Muscle layer of colon (tissue), 2 donors: ENCODE data around the gene TTR.

Source experiments
- H3K27ac ChIP-seq: one replicate; pipeline ENCODE4 v1.7.0; 2013; ENCODE audit warnings: low read depth, mild to moderate bottlenecking, low read length, moderate library complexity
- H3K27me3 ChIP-seq, 2 donors: one replicate each; pipeline ENCODE4 v1.7.0; 2013; ENCODE audit warnings: low read length in 2 of 2, mild to moderate bottlenecking in 2 of 2; ENCODE audit not compliant: insufficient read depth in 2 of 2, control insufficient read depth in 1 of 2
- H3K36me3 ChIP-seq: one replicate; pipeline ENCODE4 v1.7.0; 2013; ENCODE audit warnings: mild to moderate bottlenecking, low read length; ENCODE audit not compliant: insufficient read depth
- H3K4me1 ChIP-seq: one replicate; pipeline ENCODE4 v1.7.0; 2013; ENCODE audit warnings: mild to moderate bottlenecking, low read length; ENCODE audit not compliant: insufficient read depth
- H3K4me3 ChIP-seq, 2 donors: one replicate each; pipeline ENCODE4 v1.7.0; 2013; ENCODE audit warnings: low read length in 2 of 2, low read depth in 1 of 2, mild to moderate bottlenecking in 1 of 2, moderate library complexity in 1 of 2
- H3K9ac ChIP-seq: one replicate; pipeline ENCODE4 v1.7.0; 2013; ENCODE audit warnings: low read length
- H3K9me3 ChIP-seq: one replicate; pipeline ENCODE4 v1.7.0; 2013; ENCODE audit warnings: mild to moderate bottlenecking, low read length
- donor health status: abdominal sarcoma.
- donor health status: Adenocarcinoma of cecum.

TTR gene

GRCh38 chr18:31598021-31598805 lies 6.5 kb downstream of the TTR start:
- no peaks in the 10 kb centered on the region for H3K36me3 ChIP-seq
- H3K9me3 ChIP-seq: no peaks in the 10 kb centered on the region
- no peaks in the 10 kb centered on the region for H3K4me1 ChIP-seq
- H3K27ac ChIP-seq: no peak overlapping the region
- no peak overlapping the region for H3K4me3 ChIP-seq
- no peak overlapping the region for H3K9ac ChIP-seq
- H3K27me3 ChIP-seq: no peaks in the 10 kb centered on the region

- H3K4me3 ChIP-seq: no peak overlapping the region
- no peak overlapping the region for H3K9ac ChIP-seq
- H3K27me3 ChIP-seq: no peaks in the 10 kb centered on the region
- H3K36me3 ChIP-seq: no peaks in the 10 kb centered on the region
- H3K9me3 ChIP-seq: no peaks in the 10 kb centered on the region
- H3K4me1 ChIP-seq: no peaks in the 10 kb centered on the region
- no peak overlapping the region for H3K27ac ChIP-seq
Observed at GRCh38 chr18:31603315-31603714, 11.6 kb downstream of the TTR start.

GRCh38 chr18:31606265-31606664 lies 14.6 kb downstream of the TTR start:
- Histone ChIP-seq H3K4me3 (no peak overlapping the region), H3K27me3 (no peaks in the 10 kb centered on the region), H3K27ac (no peak overlapping the region), H3K9me3 (no peaks in the 10 kb centered on the region), H3K4me1 (peaks cover 8% of the 10 kb centered on the region), H3K9ac (no peak overlapping the region), H3K36me3 (no peaks in the 10 kb centered on the region)

- H3K27ac ChIP-seq: no peak overlapping the region
- no peak overlapping the region for H3K9ac ChIP-seq
- no peaks in the 10 kb centered on the region for H3K27me3 ChIP-seq
- no peaks in the 10 kb centered on the region for H3K36me3 ChIP-seq
- peaks cover 8% of the 10 kb centered on the region for H3K4me1 ChIP-seq
- no peak overlapping the region for H3K4me3 ChIP-seq
- H3K9me3 ChIP-seq: no peaks in the 10 kb centered on the region
Observed at GRCh38 chr18:31607384-31607783, 15.7 kb downstream of the TTR start.

- no peaks in the 10 kb centered on the region for H3K27me3 ChIP-seq
- no peaks in the 10 kb centered on the region for H3K9me3 ChIP-seq
- H3K27ac ChIP-seq: no peak overlapping the region
- peaks cover 8% of the 10 kb centered on the region for H3K4me1 ChIP-seq
- H3K36me3 ChIP-seq: no peaks in the 10 kb centered on the region
- no peak overlapping the region for H3K9ac ChIP-seq
- no peak overlapping the region for H3K4me3 ChIP-seq
Observed at GRCh38 chr18:31609886-31610285, 18.2 kb downstream of the TTR start.

- Histone ChIP-seq H3K36me3 (no peaks in the 10 kb centered on the region), H3K9me3 (no peaks in the 10 kb centered on the region), H3K4me1 (peaks cover 8% of the 10 kb centered on the region), H3K27me3 (no peaks in the 10 kb centered on the region), H3K9ac (no peak overlapping the region), H3K4me3 (no peak overlapping the region), H3K27ac (no peak overlapping the region)
Observed at GRCh38 chr18:31610286-31611205, 18.9 kb downstream of the TTR start.

GRCh38 chr18:31611511-31611910 lies 19.8 kb downstream of the TTR start:
- no peak overlapping the region for H3K27ac ChIP-seq
- H3K4me3 ChIP-seq: no peak overlapping the region

GRCh38 chr18:31612124-31612523 lies 20.4 kb downstream of the TTR start:
- no peak overlapping the region for H3K27ac ChIP-seq
- H3K36me3 ChIP-seq: no peaks in the 10 kb centered on the region
- no peaks in the 10 kb centered on the region for H3K27me3 ChIP-seq
- no peak overlapping the region for H3K4me3 ChIP-seq
- no peak overlapping the region for H3K9ac ChIP-seq
- no peaks in the 10 kb centered on the region for H3K9me3 ChIP-seq
- peaks cover 8% of the 10 kb centered on the region for H3K4me1 ChIP-seq

More at GRCh38 chr18:31611511-31611910, 19.8 kb downstream of the TTR start:
- Histone ChIP-seq H3K27me3 (no peaks in the 10 kb centered on the region), H3K4me1 (peaks cover 8% of the 10 kb centered on the region), H3K9me3 (no peaks in the 10 kb centered on the region), H3K36me3 (no peaks in the 10 kb centered on the region), H3K9ac (no peak overlapping the region)

GRCh38 chr18:31614044-31614443 lies 22.4 kb downstream of the TTR start:
- H3K36me3 ChIP-seq: no peaks in the 10 kb centered on the region
- peaks cover 8% of the 10 kb centered on the region for H3K4me1 ChIP-seq
- no peaks in the 10 kb centered on the region for H3K9me3 ChIP-seq
- H3K27me3 ChIP-seq: no peaks in the 10 kb centered on the region
- H3K9ac ChIP-seq: no peak overlapping the region
- no peak overlapping the region for H3K4me3 ChIP-seq
- H3K27ac ChIP-seq: no peak overlapping the region

GRCh38 chr18:31616586-31616985 lies 24.9 kb downstream of the TTR start:
- Histone ChIP-seq H3K9me3 (no peaks in the 10 kb centered on the region), H3K4me1 (no peaks in the 10 kb centered on the region), H3K4me3 (no peak overlapping the region), H3K9ac (no peak overlapping the region), H3K27me3 (no peaks in the 10 kb centered on the region), H3K36me3 (no peaks in the 10 kb centered on the region), H3K27ac (no peak overlapping the region)

GRCh38 chr18:31617031-31617717 lies 25.5 kb downstream of the TTR start:
- no peak overlapping the region for H3K4me3 ChIP-seq
- H3K27ac ChIP-seq: no peak overlapping the region
- H3K27me3 ChIP-seq: no peaks in the 10 kb centered on the region
- no peaks in the 10 kb centered on the region for H3K4me1 ChIP-seq
- no peaks in the 10 kb centered on the region for H3K9me3 ChIP-seq
- H3K36me3 ChIP-seq: no peaks in the 10 kb centered on the region
- no peak overlapping the region for H3K9ac ChIP-seq
